Activated CD4-positive, alpha-beta T cell treated with anti-CD3 and anti-CD28 coated beads for 36 hours (primary cell): ENCODE results near the gene ETS1. TPM values are rescaled to one million over a fixed set of nuclear protein-coding genes. Genes with fewer than 3 reads are reported as not detected.

Source experiments
- ATAC-seq: fragments of 200-7000 bp; cut with Tn5 transposase; one replicate; pipeline ENCODE4 v1.10.0; 2021; ENCODE audit warnings: mild to moderate bottlenecking, moderate library complexity
- CTCF ChIA-PET: fragments of 350-600 bp; sonication (Branson Sonifier 250); formaldehyde crosslinking; loops from one replicate; lab custom pipeline; 2021; ENCODE audit warnings: antibody characterized with exemption; lab: Charles Lee
- POLR2A ChIA-PET: fragments of 350-600 bp; sonication (Branson Sonifier 250); formaldehyde crosslinking; loops from one replicate; lab custom pipeline; 2021; ENCODE audit warnings: antibody characterized with exemption, inconsistent platforms; lab: Charles Lee
- DNase-seq: peaks from one replicate; pipeline ENCODE4 v3.0.0-alpha.2; 2020
- H3K27ac Mint-ChIP-seq: one replicate; pipeline ENCODE4 v1.8.0; 2021; ENCODE audit warnings: mixed read lengths
- H3K27me3 Mint-ChIP-seq: one replicate; pipeline ENCODE4 v1.8.0; 2021; ENCODE audit warnings: mixed read lengths
- H3K36me3 Mint-ChIP-seq: one replicate; pipeline ENCODE4 v1.8.0; 2021; ENCODE audit warnings: low read depth, mixed read lengths
- H3K4me1 Mint-ChIP-seq: one replicate; pipeline ENCODE4 v1.8.0; 2021; ENCODE audit warnings: mixed read lengths
- H3K4me3 Mint-ChIP-seq: one replicate; pipeline ENCODE4 v1.8.0; 2021; ENCODE audit warnings: mild to moderate bottlenecking, moderate library complexity, mixed read lengths
- H3K9me3 Mint-ChIP-seq: one replicate; pipeline ENCODE4 v1.8.0; 2021; ENCODE audit warnings: low read depth, mixed read lengths
- intact Hi-C, 2 experiments: fragments of 100-400 bp; cut with DNase I in 1 of 2; cut with micrococcal nuclease in 1 of 2; formaldehyde crosslinking; loops; one replicate each; pipeline versions ENCODE4 v1.14.2 to v1.15.1; 2022 to 2024; cut with DNase I, micrococcal nuclease
- total RNA-seq, 2 experiments: library from RNA; stranded (reverse); gene quantifications; one replicate each; pipeline ENCODE4 v1.2.3, GENCODE V29; 2021

ETS1 gene
- total RNA-seq, 2 experiments from 2014 or later: 410 to 449 TPM

- Mint-ChIP-seq H3K27ac (peak overlapping the region; percentile 88), H3K9me3 (no peaks in the 10 kb centered on the region), H3K27me3 (no peaks in the 10 kb centered on the region), H3K4me1 (peaks cover 89% of the 10 kb centered on the region), H3K36me3 (no peaks in the 10 kb centered on the region), H3K4me3 (peak overlapping the region; percentile 47)
- ChIA-PET CTCF (interaction anchor here (0.5 to 8.6 kb wide), 31 partner anchors 8 to 470 kb away, joined by 3 to 128 read pairs (median 3); no protein-coding TSS in a partner anchor), POLR2A (interaction anchor here (0.6 to 2.0 kb wide), 8 partner anchors 48 to 337 kb away, joined by 3 to 10 read pairs (median 4); no protein-coding TSS in a partner anchor)
- DNase-seq: peak; percentile 69
- peak; percentile 42 for ATAC-seq
- intact Hi-C loops: loop anchor here in 1 of 2 experiments (2.0 kb wide), 1 partner anchor 395 kb away; no protein-coding TSS in a partner anchor
These were observed 40.4 kb upstream of the ETS1 start for GRCh38 chr11:128627666-128628324.

GRCh38 chr11:128626913-128627665, 39.7 kb upstream of the ETS1 start:
- intact Hi-C loops: no loop called here
- POLR2A ChIA-PET: interaction anchor here (0.9 to 2.0 kb wide), 3 partner anchors 102 to 121 kb away, joined by 3 to 10 read pairs (median 3); no protein-coding TSS in a partner anchor
- no peaks in the 10 kb centered on the region for H3K9me3 Mint-ChIP-seq
- H3K4me3 Mint-ChIP-seq: peak overlapping the region; percentile 47
- H3K36me3 Mint-ChIP-seq: no peaks in the 10 kb centered on the region
- no peaks in the 10 kb centered on the region for H3K27me3 Mint-ChIP-seq
- DNase-seq (no peak), ATAC-seq (no peak)
- CTCF ChIA-PET: interaction anchor here (0.9 to 8.6 kb wide), 15 partner anchors 14 to 456 kb away, joined by 3 to 128 read pairs (median 8); no protein-coding TSS in a partner anchor
- H3K27ac Mint-ChIP-seq: peak overlapping the region; percentile 90
- peaks cover 94% of the 10 kb centered on the region for H3K4me1 Mint-ChIP-seq

- Mint-ChIP-seq H3K9me3 (no peaks in the 10 kb centered on the region), H3K4me3 (peak overlapping the region; percentile 58), H3K27ac (peak overlapping the region; percentile 90), H3K36me3 (no peaks in the 10 kb centered on the region), H3K27me3 (no peaks in the 10 kb centered on the region), H3K4me1 (peaks cover 93% of the 10 kb centered on the region)
- intact Hi-C loops: loop anchor here in 1 of 2 experiments (2.0 kb wide), 3 partner anchors 15 to 75 kb away; no protein-coding TSS in a partner anchor
- ATAC-seq: no peak
- no peak for DNase-seq
- CTCF ChIA-PET: interaction anchor here (0.6 to 8.6 kb wide), 9 partner anchors 45 to 455 kb away, joined by 3 to 128 read pairs (median 3); no protein-coding TSS in a partner anchor
- POLR2A ChIA-PET: interaction anchor here (0.6 kb wide), 3 partner anchors 16 to 155 kb away, joined by 3 read pairs; no protein-coding TSS in a partner anchor
These were observed 38.4 kb upstream of the ETS1 start for GRCh38 chr11:128625746-128626145.

GRCh38 chr11:128625326-128625725, 38.0 kb upstream of the ETS1 start:
- no peaks in the 10 kb centered on the region for H3K36me3 Mint-ChIP-seq
- H3K4me3 Mint-ChIP-seq: peak overlapping the region; percentile 58
- no peak for DNase-seq
- CTCF ChIA-PET: interaction anchor here (1.0 to 1.7 kb wide), 7 partner anchors 100 to 453 kb away, joined by 3 to 9 read pairs (median 3); no protein-coding TSS in a partner anchor
- POLR2A ChIA-PET: interaction anchor here (0.6 to 1.2 kb wide), 3 partner anchors 16 to 102 kb away, joined by 3 read pairs; no protein-coding TSS in a partner anchor
- intact Hi-C loops: loop anchor here in 1 of 2 experiments (2.0 kb wide), 3 partner anchors 15 to 75 kb away; no protein-coding TSS in a partner anchor
- ATAC-seq: no peak
- H3K4me1 Mint-ChIP-seq: peaks cover 95% of the 10 kb centered on the region
- no peaks in the 10 kb centered on the region for H3K27me3 Mint-ChIP-seq
- peak overlapping the region; percentile 90 for H3K27ac Mint-ChIP-seq
- H3K9me3 Mint-ChIP-seq: no peaks in the 10 kb centered on the region

GRCh38 chr11:128624269-128625175, 37.2 kb upstream of the ETS1 start:
- ChIA-PET CTCF (interaction anchor here (0.6 to 1.7 kb wide), 11 partner anchors 13 to 543 kb away, joined by 3 to 9 read pairs (median 3); no protein-coding TSS in a partner anchor), POLR2A (interaction anchor here (1.0 to 1.3 kb wide), 3 partner anchors 72 to 102 kb away, joined by 3 read pairs; no protein-coding TSS in a partner anchor)
- intact Hi-C loops: loop anchor here (1.0 to 2.0 kb wide), 5 partner anchors 14 to 99 kb away; no protein-coding TSS in a partner anchor
- ATAC-seq: peak; percentile 35
- Mint-ChIP-seq H3K36me3 (no peaks in the 10 kb centered on the region), H3K27ac (peak overlapping the region; percentile 90), H3K4me1 (peaks cover 95% of the 10 kb centered on the region), H3K4me3 (peak overlapping the region; percentile 58), H3K9me3 (no peaks in the 10 kb centered on the region), H3K27me3 (no peaks in the 10 kb centered on the region)
- DNase-seq: peak; percentile 70

GRCh38 chr11:128623091-128623490, 35.7 kb upstream of the ETS1 start:
- no peak for DNase-seq
- Mint-ChIP-seq H3K4me1 (peaks cover 94% of the 10 kb centered on the region), H3K4me3 (no peak overlapping the region), H3K9me3 (no peaks in the 10 kb centered on the region), H3K27me3 (no peaks in the 10 kb centered on the region), H3K36me3 (no peaks in the 10 kb centered on the region), H3K27ac (peak overlapping the region; percentile 42)
- ChIA-PET CTCF (interaction anchor here (0.6 to 2.5 kb wide), 8 partner anchors 12 to 465 kb away, joined by 3 to 10 read pairs (median 4); no protein-coding TSS in a partner anchor), POLR2A (interaction anchor here (0.6 to 0.8 kb wide), 2 partner anchors 98 to 118 kb away, joined by 3 to 8 read pairs; no protein-coding TSS in a partner anchor)
- peak; percentile 18 for ATAC-seq
- intact Hi-C loops: no loop called here

- CTCF ChIA-PET: interaction anchor here (0.6 to 3.2 kb wide), 7 partner anchors 10 to 464 kb away, joined by 3 to 23 read pairs (median 5); no protein-coding TSS in a partner anchor
- no peak overlapping the region for H3K4me3 Mint-ChIP-seq
- ATAC-seq: no peak
- no peaks in the 10 kb centered on the region for H3K9me3 Mint-ChIP-seq
- H3K36me3 Mint-ChIP-seq: no peaks in the 10 kb centered on the region
- intact Hi-C loops: no loop called here
- H3K27me3 Mint-ChIP-seq: no peaks in the 10 kb centered on the region
- DNase-seq: no peak
- H3K27ac Mint-ChIP-seq: peak overlapping the region; percentile 64
- POLR2A ChIA-PET: interaction anchor here (0.6 to 0.9 kb wide), 3 partner anchors 11 to 96 kb away, joined by 3 to 5 read pairs (median 3); no protein-coding TSS in a partner anchor
- peaks cover 83% of the 10 kb centered on the region for H3K4me1 Mint-ChIP-seq
These were observed 34.5 kb upstream of the ETS1 start for GRCh38 chr11:128621601-128622501.

GRCh38 chr11:128620309-128621100, 33.1 kb upstream of the ETS1 start:
- no peaks in the 10 kb centered on the region for H3K27me3 Mint-ChIP-seq
- peaks cover 69% of the 10 kb centered on the region for H3K4me1 Mint-ChIP-seq
- ChIA-PET POLR2A (interaction anchor here (0.6 to 0.9 kb wide), 2 partner anchors 10 to 295 kb away, joined by 3 read pairs; no protein-coding TSS in a partner anchor), CTCF (interaction anchor here (0.6 to 3.2 kb wide), 12 partner anchors 8 to 296 kb away, joined by 3 to 23 read pairs (median 3); no protein-coding TSS in a partner anchor)
- H3K9me3 Mint-ChIP-seq: no peaks in the 10 kb centered on the region
- H3K4me3 Mint-ChIP-seq: no peak overlapping the region
- no peaks in the 10 kb centered on the region for H3K36me3 Mint-ChIP-seq
- ATAC-seq (no peak), DNase-seq (no peak)
- intact Hi-C loops: no loop called here
- H3K27ac Mint-ChIP-seq: peak overlapping the region; percentile 59
